Brain microvascular endothelial cell (primary cell): ENCODE measurements around the gene GNG8.
A peak's percentile ranks its signal among the peaks of the same experiment; 100 is the strongest.

Experiments used
- DNase-seq: peaks from one replicate; pipeline ENCODE4 v3.0.0-alpha.2; 2020
- H3K27ac ChIP-seq: fragments of 250-450 bp; sonication (Bioruptor Pico); 2 replicates; pipeline ENCODE4 v1.5.1; 2020; ENCODE audit warnings: mild to moderate bottlenecking, moderate library complexity
- H3K27me3 ChIP-seq: fragments of 250-450 bp; sonication (Bioruptor Pico); replicated peaks from 2 replicates; pipeline ENCODE4 v1.5.1; 2020; ENCODE audit warnings: mild to moderate bottlenecking
- H3K36me3 ChIP-seq: fragments of 250-450 bp; sonication (Bioruptor Pico); replicated peaks from 2 replicates; pipeline ENCODE4 v1.5.1; 2020; ENCODE audit warnings: mild to moderate bottlenecking
- H3K4me3 ChIP-seq: 2 replicates; pipeline ENCODE4 v1.5.1; 2011; ENCODE audit warnings: low read depth, mild to moderate bottlenecking, control low read depth, low read length, moderate library complexity
- CTCF ChIP-seq: IDR thresholded peaks from 2 replicates; pipeline ENCODE4 v1.5.1; 2011; ENCODE audit warnings: low read depth, mild to moderate bottlenecking, moderate library complexity, low read length, control low read depth, inconsistent platforms; ENCODE audit errors: missing control alignments
- in situ Hi-C: cut with HindIII; loops from 2 replicates; pipeline ENCODE4 v1.10.0; 2017; ENCODE audit warnings: low sequenced_read_pairs, low pct_ligation_motif_present

Gene GNG8

GRCh38 chr19:46668662-46669061 lies 32.7 kb upstream of the GNG8 start:
- DNase-seq, result no peak
- Histone ChIP-seq H3K36me3 (peaks cover 11% of the 10 kb centered on the region), H3K27ac (no peak overlapping the region), H3K27me3 (no peaks in the 10 kb centered on the region), H3K4me3 (no peak overlapping the region)
- in situ Hi-C loops, result no loop called here
- no peak for TF ChIP-seq CTCF

DNA sequence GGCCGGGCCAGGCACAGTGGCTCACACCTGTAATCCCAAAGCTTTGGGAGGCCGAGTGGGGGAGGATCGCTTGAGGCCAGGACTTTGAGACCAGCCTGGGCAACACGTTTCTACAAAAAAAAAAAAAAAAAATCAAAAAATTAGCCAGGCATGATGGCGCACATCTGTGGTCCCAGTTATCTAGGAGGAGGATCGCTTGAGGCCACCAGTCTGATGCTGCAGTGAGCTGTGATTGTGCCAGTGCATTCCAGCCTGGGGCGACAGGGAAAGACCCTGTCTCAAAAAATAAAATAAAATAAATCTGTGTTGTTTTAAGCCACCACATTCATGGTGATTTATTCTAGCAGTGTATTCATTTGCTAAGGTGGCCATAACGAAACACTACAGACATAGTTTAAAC lies 29.1 kb upstream of the GNG8 start:
- no peaks in the 10 kb centered on the region for H3K36me3 ChIP-seq
- no peak overlapping the region for H3K27ac ChIP-seq
- no peaks in the 10 kb centered on the region for H3K27me3 ChIP-seq
- no peak for TF ChIP-seq CTCF
- no peak for DNase-seq
- in situ Hi-C loops, result no loop called here
- no peak overlapping the region for H3K4me3 ChIP-seq

DNA sequence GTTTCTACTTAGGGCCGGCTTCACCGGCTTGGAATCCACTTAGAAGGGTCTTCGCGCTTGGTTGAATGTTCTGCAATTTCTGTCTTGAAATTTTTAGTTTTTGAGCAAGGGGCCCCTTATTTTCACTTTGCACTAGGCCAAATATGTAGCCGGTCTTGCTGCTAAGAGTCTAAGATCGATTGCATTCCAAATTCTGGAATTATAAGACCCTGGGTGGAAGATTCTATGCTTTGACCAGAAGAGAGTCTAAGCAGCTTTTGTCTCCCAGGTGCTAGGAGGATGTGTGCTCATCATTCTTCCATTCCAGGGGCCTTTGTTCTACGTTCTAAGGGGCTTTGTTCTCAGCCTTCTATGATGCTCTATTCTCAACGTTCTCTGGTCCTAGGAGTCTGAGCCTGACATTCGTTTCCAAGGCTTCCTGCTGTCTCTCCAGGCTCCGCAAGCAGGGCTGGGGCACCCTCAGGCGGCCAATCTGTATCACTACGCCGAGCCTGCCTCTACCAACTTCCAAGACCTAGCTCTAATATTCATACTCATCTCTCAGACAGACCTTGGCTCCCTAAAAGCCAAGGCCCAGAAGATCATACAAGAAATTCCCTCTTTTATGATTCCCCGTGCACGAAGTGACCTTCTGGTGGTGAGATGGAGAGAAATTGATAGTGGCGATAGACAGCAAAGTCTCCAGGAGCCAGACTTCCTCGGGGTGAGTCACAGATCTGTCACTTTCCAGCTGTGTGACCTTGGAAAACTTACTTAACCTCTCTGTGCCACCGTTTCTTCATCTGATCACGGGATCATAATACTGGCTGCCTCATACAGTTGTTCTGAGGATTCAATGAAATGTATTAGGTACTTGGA lies 26.0 kb upstream of the GNG8 start:
- peak; percentile 97 for TF ChIP-seq CTCF
- Histone ChIP-seq H3K27me3 (no peaks in the 10 kb centered on the region), H3K4me3 (peak overlapping the region; percentile 49), H3K27ac (peak overlapping the region; percentile 10), H3K36me3 (no peaks in the 10 kb centered on the region)
- DNase-seq, result peak; percentile 88
- in situ Hi-C loops, result no loop called here

- no peak for TF ChIP-seq CTCF
Observed at GRCh38 chr19:46661020-46661731, 25.2 kb upstream of the GNG8 start, which contains the start of gene DACT3. Gene DACT3 (minus strand): TSS chr19:46661182. CDS start chr19:46661064, 118 bp downstream.

GRCh38 chr19:46660551-46661019 lies 24.6 kb upstream of the GNG8 start:
- DNase-seq, result no peak
- no peaks in the 10 kb centered on the region for H3K27me3 ChIP-seq
- no peak overlapping the region for H3K27ac ChIP-seq
- in situ Hi-C loops, result no loop called here
- peak overlapping the region; percentile 52 for H3K4me3 ChIP-seq
- no peaks in the 10 kb centered on the region for H3K36me3 ChIP-seq
- TF ChIP-seq CTCF, result no peak

More at GRCh38 chr19:46661020-46661731, 25.2 kb upstream of the GNG8 start, which contains the start of gene DACT3:
- in situ Hi-C loops, result no loop called here
- peak within 1 kb of the TSS; percentile 10 for H3K27ac ChIP-seq
- H3K27me3 ChIP-seq, result no peaks in the 10 kb centered on the region
- peak; percentile 100 for DNase-seq
- H3K36me3 ChIP-seq, result no peaks in the 10 kb centered on the region
- peak within 1 kb of the TSS; percentile 52 for H3K4me3 ChIP-seq
